Transverse colon (tissue), 3 donors: ENCODE results near the gene LDHD.

Experiments used
- EP300 ChIP-seq: sonication (generic); formaldehyde crosslinking; IDR thresholded peaks from one replicate; pipeline ENCODE4 v1.6.1; 2017; ENCODE audit warnings: antibody characterized with exemption, low read depth
- TF ChIP-seq, protein P1 (sequence below), 5 experiments: fragments of 200-600 bp in 3 of 5; fragments of 450-650 bp in 2 of 5; sonication (generic) in 3 of 5; IDR thresholded peaks; 1 replicate in 2 of 5; 2 replicates in 3 of 5; pipeline ENCODE4 v1.5.1; 2016 to 2017; ENCODE audit warnings: antibody characterized with exemption in 5 of 5, inconsistent platforms in 3 of 5, mild to moderate bottlenecking in 2 of 5, moderate library complexity in 1 of 5

- no peak for TF ChIP-seq EP300
- TF ChIP-seq, protein P1, sequence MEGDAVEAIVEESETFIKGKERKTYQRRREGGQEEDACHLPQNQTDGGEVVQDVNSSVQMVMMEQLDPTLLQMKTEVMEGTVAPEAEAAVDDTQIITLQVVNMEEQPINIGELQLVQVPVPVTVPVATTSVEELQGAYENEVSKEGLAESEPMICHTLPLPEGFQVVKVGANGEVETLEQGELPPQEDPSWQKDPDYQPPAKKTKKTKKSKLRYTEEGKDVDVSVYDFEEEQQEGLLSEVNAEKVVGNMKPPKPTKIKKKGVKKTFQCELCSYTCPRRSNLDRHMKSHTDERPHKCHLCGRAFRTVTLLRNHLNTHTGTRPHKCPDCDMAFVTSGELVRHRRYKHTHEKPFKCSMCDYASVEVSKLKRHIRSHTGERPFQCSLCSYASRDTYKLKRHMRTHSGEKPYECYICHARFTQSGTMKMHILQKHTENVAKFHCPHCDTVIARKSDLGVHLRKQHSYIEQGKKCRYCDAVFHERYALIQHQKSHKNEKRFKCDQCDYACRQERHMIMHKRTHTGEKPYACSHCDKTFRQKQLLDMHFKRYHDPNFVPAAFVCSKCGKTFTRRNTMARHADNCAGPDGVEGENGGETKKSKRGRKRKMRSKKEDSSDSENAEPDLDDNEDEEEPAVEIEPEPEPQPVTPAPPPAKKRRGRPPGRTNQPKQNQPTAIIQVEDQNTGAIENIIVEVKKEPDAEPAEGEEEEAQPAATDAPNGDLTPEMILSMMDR (IDR thresholded peaks at IDR 0.05): no peak
These were observed 48.2 kb downstream of the LDHD start for GRCh38 chr16:75068085-75069031.
